ENCODE data around the gene CDK8.

Gene CDK8

GRCh38 chr13:26253787-26254582, at the start of gene CDK8:
TSS of gene CDK8 (plus strand) at chr13:26254129. CDS start at chr13:26254642, 513 bp downstream.
- in situ Hi-C loops (cut with MboI; ENCODE audit: low sequenced_read_pairs) = no loop called here

GRCh38 chr13:26208287-26208686, 45.6 kb upstream of the CDK8 start:
- in situ Hi-C loops (cut with MboI; ENCODE audit: low sequenced_read_pairs) = no loop called here

GRCh38 chr13:26213345-26213744, 40.6 kb upstream of the CDK8 start:
- in situ Hi-C loops (cut with MboI; ENCODE audit: low sequenced_read_pairs) = no loop called here

- in situ Hi-C loops (cut with MboI; ENCODE audit: low sequenced_read_pairs) = no loop called here
Observed at GRCh38 chr13:26213982-26214381, 39.9 kb upstream of the CDK8 start.

GRCh38 chr13:26216042-26216441, 37.9 kb upstream of the CDK8 start:
- in situ Hi-C loops (cut with MboI; ENCODE audit: low sequenced_read_pairs) = no loop called here

- in situ Hi-C loops (cut with MboI; ENCODE audit: low sequenced_read_pairs) = no loop called here
Observed at GRCh38 chr13:26219726-26220125, 34.2 kb upstream of the CDK8 start.

- in situ Hi-C loops (cut with MboI; ENCODE audit: low sequenced_read_pairs) = no loop called here
Observed at GRCh38 chr13:26220575-26220974, 33.4 kb upstream of the CDK8 start.

GRCh38 chr13:26221399-26221720, 32.6 kb upstream of the CDK8 start:
- in situ Hi-C loops (cut with MboI; ENCODE audit: low sequenced_read_pairs) = no loop called here

GRCh38 chr13:26221721-26222519, 32.0 kb upstream of the CDK8 start, which contains the start of gene RNF6:
TSS of gene RNF6 (minus strand) at chr13:26222314. CDS start at chr13:26219649, 2,665 bp downstream.
- in situ Hi-C loops (cut with MboI; ENCODE audit: low sequenced_read_pairs) = no loop called here

- in situ Hi-C loops (cut with MboI; ENCODE audit: low sequenced_read_pairs) = no loop called here
Observed at GRCh38 chr13:26222520-26223046, 31.3 kb upstream of the CDK8 start.

- in situ Hi-C loops (cut with MboI; ENCODE audit: low sequenced_read_pairs) = no loop called here
Observed at GRCh38 chr13:26225896-26226617, 27.9 kb upstream of the CDK8 start.

- in situ Hi-C loops (cut with MboI; ENCODE audit: low sequenced_read_pairs) = no loop called here
Observed at GRCh38 chr13:26227166-26227971, 26.6 kb upstream of the CDK8 start.

GRCh38 chr13:26228096-26228495, 25.8 kb upstream of the CDK8 start:
- in situ Hi-C loops (cut with MboI; ENCODE audit: low sequenced_read_pairs) = no loop called here

- in situ Hi-C loops (cut with MboI; ENCODE audit: low sequenced_read_pairs) = no loop called here
Observed at GRCh38 chr13:26229080-26229615, 24.8 kb upstream of the CDK8 start.

- in situ Hi-C loops (cut with MboI; ENCODE audit: low sequenced_read_pairs) = no loop called here
Observed at GRCh38 chr13:26230703-26231102, 23.2 kb upstream of the CDK8 start.

GRCh38 chr13:26236296-26236695, 17.6 kb upstream of the CDK8 start:
- in situ Hi-C loops (cut with MboI; ENCODE audit: low sequenced_read_pairs) = no loop called here

- in situ Hi-C loops (cut with MboI; ENCODE audit: low sequenced_read_pairs) = no loop called here
Observed at GRCh38 chr13:26246154-26246553, 7.8 kb upstream of the CDK8 start.

- in situ Hi-C loops (cut with MboI; ENCODE audit: low sequenced_read_pairs) = no loop called here
Observed at GRCh38 chr13:26247011-26247410, 6.9 kb upstream of the CDK8 start.

- in situ Hi-C loops (cut with MboI; ENCODE audit: low sequenced_read_pairs) = no loop called here
Observed at GRCh38 chr13:26247608-26248007, 6.3 kb upstream of the CDK8 start.

GRCh38 chr13:26249551-26249950, 4.4 kb upstream of the CDK8 start:
- in situ Hi-C loops (cut with MboI; ENCODE audit: low sequenced_read_pairs) = no loop called here
